Psoas muscle (tissue), 8 donors: Measurements from ENCODE around the gene EPHB2. TPM values are rescaled to one million over a fixed set of nuclear protein-coding genes. Genes with fewer than 3 reads are reported as not detected.

ENCODE experiments used
- ATAC-seq, 4 donors: fragments of 200-7000 bp; cut with Tn5 transposase; one replicate each; pipeline ENCODE4 v1.9.1; 2020; ENCODE audit warnings: moderate library complexity in 3 of 4, mild to moderate bottlenecking in 2 of 4
- DNase-seq, 2 donors: peaks; one replicate each; pipeline ENCODE4 v3.0.0-alpha.2; 2020
- H3K27ac ChIP-seq: fragments of 200-600 bp; one replicate; pipeline ENCODE4 v1.8.0; 2022
- H3K27me3 ChIP-seq, 3 donors: fragments of 200-600 bp in 1 of 3; one replicate each; pipeline versions ENCODE4 v1.6.1 to v1.8.0; 2013 to 2022; ENCODE audit warnings: low read length in 2 of 3, mild to moderate bottlenecking in 2 of 3, moderate library complexity in 1 of 3; ENCODE audit not compliant: insufficient read depth in 3 of 3
- H3K36me3 ChIP-seq, 2 donors: fragments of 200-600 bp in 1 of 2; one replicate each; pipeline versions ENCODE4 v1.6.1 to v1.8.0; 2013 to 2022; ENCODE audit warnings: low read depth in 1 of 2, mild to moderate bottlenecking in 1 of 2, moderate library complexity in 1 of 2; ENCODE audit not compliant: insufficient read depth in 1 of 2
- H3K4me1 ChIP-seq: fragments of 200-600 bp; one replicate; pipeline ENCODE4 v1.8.0; 2022
- H3K4me3 ChIP-seq: fragments of 200-600 bp; one replicate; pipeline ENCODE4 v1.8.0; 2022; ENCODE audit warnings: mild to moderate bottlenecking
- H3K9me3 ChIP-seq: fragments of 200-600 bp; one replicate; pipeline ENCODE4 v1.8.0; 2022
- CTCF ChIP-seq: fragments of 200-600 bp; IDR thresholded peaks from one replicate; pipeline ENCODE4 v1.8.0; 2022; ENCODE audit warnings: antibody characterized with exemption
- WGBS, 3 donors: extraction: QIAGEN DNeasy Blood & Tissue Kit; methylation state at CpG; one replicate each; pipeline versions ENCODE4 v1.1.6 to v1.1.7; 2013; 5-methylcytosine and 5-hydroxymethylcytosine counted together
- intact Hi-C, 2 donors: fragments of 100-400 bp; cut with DNase I; formaldehyde crosslinking; loops; one replicate each; pipeline versions ENCODE4 v1.11.0 to v1.14.2; 2022
- polyA plus RNA-seq, 3 donors: library from polyadenylated mRNA; stranded (reverse); fragments of 200-250 nt; gene quantifications; one replicate each; pipeline ENCODE4 v1.2.3, GENCODE V29; 2013
- total RNA-seq, 4 donors: library from RNA; stranded (reverse); fragmentation: NEBNext Ultra II Directional in 2 of 4; extraction: Animal tissue kit (Norgen Biotek cat#: 25700) in 2 of 4; gene quantifications; one replicate each; pipeline versions ENCODE4 v1.2.1 to v1.2.4, GENCODE V29; 2021 to 2023
- donor health status: healthy with polysubstance abuse.
- donor health status: DM: no; HTN: no; CAD: no; lungs with moderate emphysema.
- donor health status: Bipolar disorder and iron deficiency.
- donor health status: healthy.
- donor health status: DM: yes; HTN: yes; CAD: no.
- donor health status: DM: no; HTN: no; CAD: no.
- donor health status: DM: no; HTN: no; CAD: no.
- donor health status: DM: yes; HTN: yes; CAD: no.

EPHB2 gene
- total and polyA plus RNA-seq, 7 donors = 0.06 to 2.1 (median 0.48) TPM; not detected in 1

GRCh38 chr1:22958556-22958955 is 247.9 kb downstream of the EPHB2 start:
- Histone ChIP-seq H3K9me3 (no peaks in the 10 kb centered on the region), H3K4me3 (no peak overlapping the region), H3K27ac (no peak overlapping the region), H3K36me3 (no peaks in the 10 kb centered on the region), H3K4me1 (no peaks in the 10 kb centered on the region), H3K27me3 (peaks cover 0 to 34% (median 3%) of the 10 kb centered on the region in 3 donors)
- intact Hi-C loops = no loop called here
- DNase-seq (no peak), ATAC-seq (no peak)
- TF ChIP-seq CTCF = no peak
- WGBS, 3 donors = 83 to 90% (median 90%) methylated on average over 9 of the region's 9 CpGs

GRCh38 chr1:22959545-22960360 is 249.1 kb downstream of the EPHB2 start:
- intact Hi-C loops = loop anchor here (5.0 to 10.0 kb wide), 2 partner anchors 255 to 257 kb away; no protein-coding TSS in a partner anchor
- H3K27ac ChIP-seq = no peak overlapping the region
- H3K36me3 ChIP-seq = no peaks in the 10 kb centered on the region
- TF ChIP-seq CTCF = no peak
- ATAC-seq (no peak), DNase-seq (no peak)
- H3K4me3 ChIP-seq = no peak overlapping the region
- peaks cover 0 to 23% (median 0%) of the 10 kb centered on the region in 3 donors for H3K27me3 ChIP-seq
- 73 to 80% (median 75%) methylated on average over 7 of the region's 7 CpGs for WGBS, 3 donors
- no peaks in the 10 kb centered on the region for H3K9me3 ChIP-seq
- H3K4me1 ChIP-seq = no peaks in the 10 kb centered on the region

- TF ChIP-seq CTCF = no peak
- no peak overlapping the region for H3K27ac ChIP-seq
- no peak overlapping the region for H3K4me3 ChIP-seq
- H3K4me1 ChIP-seq = no peaks in the 10 kb centered on the region
- 49 to 69% (median 68%) methylated on average over 3 of the region's 3 CpGs for WGBS, 3 donors
- peaks cover 4% of the 10 kb centered on the region for H3K9me3 ChIP-seq
- H3K36me3 ChIP-seq = no peaks in the 10 kb centered on the region
- H3K27me3 ChIP-seq = peaks cover 0 to 17% (median 0%) of the 10 kb centered on the region in 3 donors
- intact Hi-C loops = loop anchor here (5.0 to 10.0 kb wide), 2 partner anchors 258 to 260 kb away; no protein-coding TSS in a partner anchor
- ATAC-seq (no peak), DNase-seq (no peak)
Measured at GRCh38 chr1:22962558-22962957, 251.9 kb downstream of the EPHB2 start.

GRCh38 chr1:22963044-22963677 is 252.5 kb downstream of the EPHB2 start:
- no peak for DNase-seq
- 81 to 88% (median 87%) methylated on average over 10 of the region's 10 CpGs for WGBS, 3 donors
- peaks cover 0 to 22% (median 0%) of the 10 kb centered on the region in 3 donors for H3K27me3 ChIP-seq
- H3K4me1 ChIP-seq = no peaks in the 10 kb centered on the region
- peaks cover 4% of the 10 kb centered on the region for H3K9me3 ChIP-seq
- no peak overlapping the region for H3K27ac ChIP-seq
- intact Hi-C loops = loop anchor here (5.0 to 10.0 kb wide), 2 partner anchors 258 to 261 kb away; no protein-coding TSS in a partner anchor
- no peaks in the 10 kb centered on the region for H3K36me3 ChIP-seq
- no peak for TF ChIP-seq CTCF
- H3K4me3 ChIP-seq = no peak overlapping the region
- ATAC-seq = no peak
